ENCODE measurements around the gene RFX7.
A peak's percentile ranks its signal among the peaks of the same experiment; 100 is the strongest.

The RFX7 gene

DNA sequence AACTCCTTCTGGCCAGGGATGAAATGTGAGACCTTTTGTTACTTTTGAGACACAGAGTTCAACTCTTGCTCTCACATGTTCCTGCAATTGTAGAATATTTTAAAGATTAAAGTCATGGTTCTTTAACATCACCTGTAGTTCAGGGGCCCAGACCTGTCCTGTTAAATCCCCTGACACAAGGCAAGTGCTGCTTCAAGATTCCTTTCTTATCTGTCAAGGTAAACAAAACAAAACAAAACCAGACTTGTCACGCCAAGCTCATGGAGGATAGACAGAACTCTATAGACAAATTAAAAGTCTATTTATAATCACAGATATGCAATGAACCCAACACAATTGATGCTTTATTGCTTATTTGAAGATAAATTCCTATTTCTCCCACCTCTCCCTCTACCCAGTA, 201.6 kb downstream of the RFX7 start:
- DNase-seq: no peak

DNA sequence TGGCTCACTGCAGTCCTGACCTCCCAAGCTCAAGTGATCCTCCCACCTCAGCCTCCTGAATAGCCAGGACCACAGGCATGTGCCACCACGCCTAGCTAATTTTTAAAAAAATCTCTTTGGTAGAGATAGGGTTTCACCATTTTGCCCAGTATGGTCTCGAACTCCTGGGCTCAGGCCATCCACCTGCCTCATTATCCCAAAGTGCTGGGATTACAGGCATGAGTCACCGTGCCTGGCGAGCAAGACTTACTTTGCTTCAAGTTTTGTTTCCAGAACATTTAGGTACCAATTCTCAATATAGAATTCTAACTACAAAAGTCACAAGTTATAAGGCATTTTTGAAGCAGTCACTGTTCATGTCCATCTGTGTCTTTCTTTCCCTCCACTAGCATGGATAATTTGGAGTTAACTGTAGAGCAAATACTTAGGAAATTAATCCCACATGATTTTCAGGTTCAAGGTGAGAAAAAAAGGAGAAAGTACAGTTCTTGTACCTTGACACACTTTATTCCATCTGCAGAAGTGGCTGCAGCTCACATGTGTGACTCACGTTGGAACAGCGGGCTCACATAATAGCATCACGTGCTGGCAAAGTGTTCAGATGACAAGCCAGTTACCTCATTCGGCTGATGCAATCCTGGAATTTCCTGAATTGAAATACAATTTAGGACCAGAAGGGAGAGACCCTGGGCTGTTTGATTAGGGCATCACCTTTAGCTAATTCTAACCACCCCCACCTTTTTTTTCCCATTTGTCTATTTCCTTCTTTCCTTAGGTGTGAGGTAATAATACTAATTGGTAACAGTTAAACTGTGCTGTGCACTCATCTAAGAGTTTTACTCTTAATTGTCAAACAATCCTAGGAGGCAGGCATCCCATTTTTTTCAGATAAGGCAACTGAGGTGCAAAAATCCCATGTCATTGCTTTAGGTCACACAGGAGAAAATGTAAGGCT, 203.3 kb downstream of the RFX7 start:
- DNase-seq: peak; percentile 36

DNA sequence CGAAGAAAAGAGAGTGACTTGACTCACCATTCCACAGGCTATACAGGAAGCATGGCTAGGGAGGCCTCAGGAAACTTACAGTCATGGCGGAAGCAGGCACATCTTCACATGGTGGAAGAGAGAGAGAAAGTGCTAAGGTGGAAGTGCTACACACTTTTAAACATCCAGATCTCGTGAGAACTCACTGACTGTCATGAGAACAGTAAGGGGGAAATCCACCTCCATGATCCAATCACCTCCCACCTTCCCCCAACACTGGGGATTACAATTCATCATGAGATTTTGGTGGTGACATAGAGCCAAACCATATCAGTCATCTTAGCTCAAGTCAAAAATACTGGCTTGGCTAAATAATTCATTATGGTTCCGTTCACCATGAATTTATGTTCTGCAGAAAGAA, 205.0 kb downstream of the RFX7 start:
- no peak for DNase-seq

DNA sequence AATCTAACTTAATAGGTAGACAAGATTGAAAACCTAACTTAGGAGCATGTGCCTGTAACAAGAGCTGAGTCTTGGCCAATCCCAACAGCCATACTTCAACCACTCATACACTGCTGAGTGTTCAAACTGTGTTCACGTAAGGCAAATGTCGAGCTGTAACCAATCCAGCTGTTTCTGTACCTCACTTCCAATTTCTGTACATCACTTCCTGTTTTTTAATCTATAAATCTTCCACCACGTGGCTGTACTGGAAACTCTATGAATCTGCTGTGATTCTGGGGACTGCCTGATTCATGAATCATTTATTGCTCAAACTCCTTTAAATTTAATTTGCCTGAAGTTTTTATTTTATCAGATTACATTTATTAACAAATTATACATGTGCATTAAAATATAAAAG, 205.7 kb downstream of the RFX7 start:
- DNase-seq: no peak

All from NCI-H2107 (cell line).